ENCODE data around the gene RNF26.

- TF ChIP-seq EP300 (IDR thresholded peaks at IDR 0.05) = no peak
- no peak for TF ChIP-seq CTCF (IDR thresholded peaks at IDR 0.05)
- TF ChIP-seq POLR2A (IDR thresholded peaks at IDR 0.05) = no peak
These were observed 22.7 kb downstream of the RNF26 start for GRCh38 chr11:119357074-119357473.
